Mesenchymal stem cell (in vitro differentiated cells and primary cell): ENCODE data around the gene P4HTM.

Experiments
- DNase-seq: peaks from one replicate; pipeline ENCODE4 v3.0.0-alpha.2; 2013
- H2AFZ ChIP-seq: one replicate; pipeline ENCODE4 v1.6.1; 2013; ENCODE audit warnings: low read depth, mild to moderate bottlenecking, control low read depth, inconsistent platforms, low read length, moderate library complexity
- H2AK5ac ChIP-seq: 2 replicates; pipeline ENCODE4 v1.6.1; 2013; ENCODE audit warnings: low read length, moderate library complexity, mild to moderate bottlenecking, inconsistent platforms; ENCODE audit not compliant: severe bottlenecking
- H2BK120ac ChIP-seq: one replicate; pipeline ENCODE4 v1.6.1; 2013; ENCODE audit warnings: low read depth, mild to moderate bottlenecking, inconsistent platforms, low read length, moderate library complexity
- H2BK12ac ChIP-seq, 2 experiments: one replicate each; pipeline ENCODE4 v1.6.1; 2013; ENCODE audit warnings: inconsistent platforms in 2 of 2, low read length in 2 of 2, mild to moderate bottlenecking in 2 of 2, moderate library complexity in 2 of 2, control low read depth in 1 of 2
- H2BK15ac ChIP-seq: one replicate; pipeline ENCODE4 v1.6.1; 2013; ENCODE audit warnings: mild to moderate bottlenecking, low read depth, inconsistent platforms; ENCODE audit not compliant: poor library complexity, severe bottlenecking
- H2BK5ac ChIP-seq: 2 replicates; pipeline ENCODE4 v1.6.1; 2013; ENCODE audit warnings: low read depth, mild to moderate bottlenecking, low read length, control low read depth, inconsistent platforms; ENCODE audit not compliant: poor library complexity, severe bottlenecking
- H3K14ac ChIP-seq, 2 experiments: one replicate each; pipeline ENCODE4 v1.6.1; 2013; ENCODE audit warnings: inconsistent platforms in 2 of 2, low read length in 2 of 2, control low read depth in 1 of 2, mild to moderate bottlenecking in 1 of 2, moderate library complexity in 1 of 2
- H3K18ac ChIP-seq, 2 experiments: one replicate each; pipeline ENCODE4 v1.6.1; 2013; ENCODE audit warnings: inconsistent platforms in 2 of 2, low read length in 2 of 2, control low read depth in 1 of 2, low read depth in 1 of 2, mild to moderate bottlenecking in 1 of 2
- H3K23ac ChIP-seq, 2 experiments: one replicate each; pipeline ENCODE4 v1.6.1; 2013; ENCODE audit warnings: inconsistent platforms in 2 of 2, low read length in 2 of 2, mild to moderate bottlenecking in 2 of 2, moderate library complexity in 2 of 2, control low read depth in 1 of 2
- H3K27ac ChIP-seq: 2 replicates; pipeline ENCODE4 v1.5.1; 2013; ENCODE audit warnings: mild to moderate bottlenecking, moderate library complexity, low read length, control low read depth, inconsistent platforms; ENCODE audit not compliant: poor library complexity, severe bottlenecking
- H3K27me3 ChIP-seq, 2 experiments: 2 replicates each; pipeline versions ENCODE4 v1.6.1 to v1.7.0; 2013; ENCODE audit warnings: low read length in 2 of 2, mild to moderate bottlenecking in 2 of 2, moderate library complexity in 2 of 2, control low read depth in 1 of 2, inconsistent platforms in 1 of 2; ENCODE audit not compliant: control insufficient read depth in 1 of 2, insufficient read depth in 1 of 2
- H3K36me3 ChIP-seq, 2 experiments: 2 replicates each; pipeline versions ENCODE4 v1.6.1 to v1.7.0; 2013; ENCODE audit warnings: low read length in 2 of 2, control low read depth in 1 of 2, inconsistent platforms in 1 of 2, low read depth in 1 of 2, mild to moderate bottlenecking in 1 of 2; ENCODE audit not compliant: insufficient read depth in 2 of 2, control insufficient read depth in 1 of 2
- H3K4ac ChIP-seq, 2 experiments: one replicate each; pipeline ENCODE4 v1.6.1; 2013; ENCODE audit warnings: inconsistent platforms in 2 of 2, low read length in 2 of 2, mild to moderate bottlenecking in 2 of 2, moderate library complexity in 2 of 2, control low read depth in 1 of 2, low read depth in 1 of 2
- H3K4me1 ChIP-seq: 2 replicates; pipeline ENCODE4 v1.6.1; 2013; ENCODE audit warnings: low read depth, low read length, control low read depth; ENCODE audit not compliant: control insufficient read depth, insufficient read depth
- H3K4me2 ChIP-seq: 2 replicates; pipeline ENCODE4 v1.6.1; 2013; ENCODE audit warnings: low read length, mild to moderate bottlenecking, inconsistent platforms; ENCODE audit not compliant: poor library complexity, severe bottlenecking
- H3K4me3 ChIP-seq, 2 experiments: 2 replicates each; pipeline versions ENCODE4 v1.5.1 to v1.7.0; 2013; ENCODE audit warnings: low read length in 2 of 2, mild to moderate bottlenecking in 2 of 2, control low read depth in 1 of 2, low read depth in 1 of 2; ENCODE audit not compliant: insufficient read depth in 1 of 2
- H3K79me1 ChIP-seq: replicated peaks from 2 replicates; pipeline ENCODE4 v1.6.1; 2013; ENCODE audit warnings: mild to moderate bottlenecking, control low read depth, low read length, inconsistent platforms; ENCODE audit not compliant: poor library complexity, severe bottlenecking
- H3K9ac ChIP-seq: 2 replicates; pipeline ENCODE4 v1.7.0; 2013; ENCODE audit warnings: mild to moderate bottlenecking, low read length, moderate library complexity
- H3K9me3 ChIP-seq: 2 replicates; pipeline ENCODE4 v1.7.0; 2013; ENCODE audit warnings: mild to moderate bottlenecking, low read length; ENCODE audit not compliant: control insufficient read depth
- H4K8ac ChIP-seq: one replicate; pipeline ENCODE4 v1.6.1; 2013; ENCODE audit warnings: inconsistent platforms, mild to moderate bottlenecking, low read length, moderate library complexity
- H4K91ac ChIP-seq: one replicate; pipeline ENCODE4 v1.6.1; 2013; ENCODE audit warnings: mild to moderate bottlenecking, low read length, inconsistent platforms
- WGBS: methylation state at CpG from one replicate; pipeline ENCODE4 v1.1.7; 2013; ENCODE audit warnings: mixed read lengths; 5-methylcytosine and 5-hydroxymethylcytosine counted together

The P4HTM gene

DNA sequence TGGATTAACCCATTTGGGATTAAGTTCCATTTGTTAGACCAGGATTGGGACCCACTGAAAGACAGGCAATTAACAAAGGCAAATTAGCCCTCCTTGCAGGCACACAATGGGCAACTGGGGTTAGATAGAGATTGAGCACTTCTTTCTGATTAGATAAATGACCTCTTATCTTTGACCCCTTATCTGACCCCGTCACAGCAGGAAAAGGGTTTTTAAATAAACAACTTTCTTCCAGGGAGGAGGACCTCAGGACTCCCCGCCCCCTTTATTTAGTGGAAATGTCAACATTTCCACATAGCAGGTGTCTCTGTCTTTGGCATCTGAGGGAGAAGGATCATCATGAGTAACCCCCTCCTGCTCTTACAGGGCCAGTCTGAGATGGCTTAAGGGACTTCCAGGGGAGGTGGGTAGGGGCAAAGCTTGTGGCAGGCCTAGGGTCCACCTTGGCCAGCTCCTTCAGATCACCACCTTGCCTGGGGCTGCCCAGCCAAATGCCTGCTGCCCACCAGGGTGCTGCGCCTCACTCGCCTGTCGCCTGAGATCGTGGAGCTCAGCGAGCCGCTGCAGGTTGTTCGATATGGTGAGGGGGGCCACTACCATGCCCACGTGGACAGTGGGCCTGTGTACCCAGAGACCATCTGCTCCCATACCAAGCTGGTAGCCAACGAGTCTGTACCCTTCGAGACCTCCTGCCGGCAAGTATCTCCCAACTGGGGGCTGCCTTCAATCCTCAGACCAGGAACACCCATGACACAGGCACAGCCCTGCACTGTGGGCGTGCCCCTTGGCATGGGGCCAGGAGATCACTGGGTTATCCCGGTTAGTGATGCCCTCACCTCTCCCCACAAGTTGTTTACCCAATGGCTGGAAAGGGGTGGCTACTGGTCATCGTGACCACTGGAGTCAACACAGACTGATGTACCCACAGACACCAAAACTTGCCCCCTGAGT is 14.6 kb downstream of the P4HTM start:
- Histone ChIP-seq H3K4ac (no peak overlapping the region), H3K27ac (no peak overlapping the region), H3K4me1 (peaks cover 18% of the 10 kb centered on the region), H3K27me3 (no peaks in the 10 kb centered on the region), H3K36me3 (peaks cover 4 to 10% of the 10 kb centered on the region in 2 experiments), H4K8ac (no peak overlapping the region), H2AFZ (no peak overlapping the region), H2BK5ac (no peak overlapping the region), H3K23ac (no peak overlapping the region), H4K91ac (peak overlapping the region; percentile 2), H3K9ac (no peak overlapping the region), H2BK120ac (no peak overlapping the region), H2BK12ac (no peak overlapping the region), H2BK15ac (no peak overlapping the region), H3K9me3 (no peaks in the 10 kb centered on the region), H3K79me1 (peaks cover 6% of the 10 kb centered on the region), H3K4me2 (no peak overlapping the region), H3K14ac (no peak overlapping the region), H3K4me3 (no peak overlapping the region), H2AK5ac (no peak overlapping the region), H3K18ac (no peak overlapping the region)
- no peak for DNase-seq
- WGBS = 96% methylated on average over 14 of the region's 16 CpGs

DNA sequence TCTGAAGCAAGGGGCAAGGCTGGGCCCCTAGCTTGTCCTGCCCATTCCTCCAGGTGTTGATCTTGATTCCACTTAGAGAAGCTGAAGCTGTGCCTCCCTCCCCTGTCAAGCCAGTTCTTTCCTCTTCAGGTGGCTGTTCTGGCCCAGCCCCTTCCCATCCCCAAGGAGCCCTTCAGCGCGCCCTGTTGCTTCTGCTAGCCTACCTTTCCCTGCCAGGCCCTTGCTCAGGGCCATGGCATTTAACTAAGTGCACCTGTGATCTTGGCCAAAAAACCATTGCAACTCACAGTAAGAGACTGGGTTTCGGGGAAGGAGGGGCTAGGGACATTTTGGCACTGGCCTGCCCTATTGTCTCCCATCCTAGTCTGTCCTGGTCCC is 15.3 kb downstream of the P4HTM start:
- Histone ChIP-seq H3K4me2 (no peak overlapping the region), H3K27me3 (no peaks in the 10 kb centered on the region)

DNA sequence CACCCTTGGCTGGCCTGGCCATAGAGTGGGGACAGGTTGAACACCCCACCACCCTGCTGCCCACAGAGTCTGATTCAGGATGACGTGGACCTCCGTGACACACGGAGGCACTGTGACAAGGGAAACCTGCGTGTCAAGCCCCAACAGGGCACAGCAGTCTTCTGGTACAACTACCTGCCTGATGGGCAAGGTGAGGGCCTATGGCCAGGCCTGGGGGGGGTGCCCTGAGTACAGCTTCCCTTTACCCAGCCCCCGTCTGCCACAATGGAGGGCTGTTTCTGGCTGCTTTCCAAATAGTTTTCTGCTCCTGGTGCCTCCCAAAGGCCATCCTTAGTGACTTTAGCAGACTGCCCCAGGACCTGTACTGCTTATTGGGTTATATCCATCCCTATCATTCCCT is 16.0 kb downstream of the P4HTM start:
- Histone ChIP-seq H3K4me2 (peak overlapping the region; percentile 86), H2AK5ac (peak overlapping the region; percentile 92), H3K27ac (peak overlapping the region; percentile 11), H3K9ac (peak overlapping the region; percentile 96), H3K4me3 (peak overlapping the region; percentile 60 to 87), H3K36me3 (peaks cover 4 to 13% of the 10 kb centered on the region in 2 experiments), H3K79me1 (peaks cover 6% of the 10 kb centered on the region), H4K91ac (peak overlapping the region; percentile 94), H3K18ac (peak overlapping the region; percentile 68 to 89), H2BK15ac (peak overlapping the region; percentile 1), H3K14ac (peak overlapping the region in 1 of 2 experiments; percentile 61), H2BK120ac (no peak overlapping the region), H2AFZ (no peak overlapping the region), H3K27me3 (no peaks in the 10 kb centered on the region), H2BK12ac (peak overlapping the region in 1 of 2 experiments; percentile 64), H4K8ac (peak overlapping the region; percentile 96), H3K4me1 (peaks cover 17% of the 10 kb centered on the region), H2BK5ac (no peak overlapping the region), H3K23ac (no peak overlapping the region), H3K4ac (peak overlapping the region; percentile 89 to 95), H3K9me3 (no peaks in the 10 kb centered on the region)
- WGBS = 96% methylated on average over 5 of the region's 5 CpGs
- no peak for DNase-seq

More for the DNA sequence above, 15.3 kb downstream of the P4HTM start:
- no peak overlapping the region for H3K18ac ChIP-seq
- 95% methylated on average over 3 of the region's 3 CpGs for WGBS
- H2BK5ac ChIP-seq = no peak overlapping the region
- peaks cover 4 to 13% of the 10 kb centered on the region in 2 experiments for H3K36me3 ChIP-seq
- no peak overlapping the region for H3K9ac ChIP-seq
- H3K27ac ChIP-seq = no peak overlapping the region
- H2AFZ ChIP-seq = no peak overlapping the region
- peaks cover 19% of the 10 kb centered on the region for H3K4me1 ChIP-seq
- no peak overlapping the region for H2BK12ac ChIP-seq
- H2BK15ac ChIP-seq = no peak overlapping the region
- no peak overlapping the region for H4K8ac ChIP-seq
- DNase-seq = no peak
- no peak overlapping the region for H3K4me3 ChIP-seq
- no peaks in the 10 kb centered on the region for H3K9me3 ChIP-seq
- no peak overlapping the region for H3K23ac ChIP-seq
- H2BK120ac ChIP-seq = no peak overlapping the region
- peaks cover 6% of the 10 kb centered on the region for H3K79me1 ChIP-seq
- H2AK5ac ChIP-seq = no peak overlapping the region
- no peak overlapping the region for H3K14ac ChIP-seq
- no peak overlapping the region for H4K91ac ChIP-seq
- H3K4ac ChIP-seq = no peak overlapping the region

DNA sequence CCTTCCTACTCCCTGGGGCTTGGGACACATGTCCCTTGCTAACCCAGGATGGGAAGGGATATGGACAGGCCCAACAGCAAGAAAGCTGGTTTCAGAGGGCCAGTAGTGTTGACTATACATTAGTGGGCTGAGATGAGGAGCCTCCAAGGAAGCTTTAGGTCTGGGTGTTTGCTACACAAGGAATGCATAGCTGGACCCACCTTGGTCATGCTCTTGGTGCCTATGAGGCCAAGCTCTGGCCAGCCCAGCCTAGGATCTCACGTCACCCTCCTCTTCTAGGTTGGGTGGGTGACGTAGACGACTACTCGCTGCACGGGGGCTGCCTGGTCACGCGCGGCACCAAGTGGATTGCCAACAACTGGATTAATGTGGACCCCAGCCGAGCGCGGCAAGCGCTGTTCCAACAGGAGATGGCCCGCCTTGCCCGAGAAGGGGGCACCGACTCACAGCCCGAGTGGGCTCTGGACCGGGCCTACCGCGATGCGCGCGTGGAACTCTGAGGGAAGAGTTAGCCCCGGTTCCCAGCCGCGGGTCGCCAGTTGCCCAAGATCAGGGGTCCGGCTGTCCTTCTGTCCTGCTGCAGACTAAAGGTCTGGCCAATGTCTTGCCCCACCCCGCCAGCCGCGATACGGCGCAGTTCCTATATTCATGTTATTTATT is 16.5 kb downstream of the P4HTM start:
- Histone ChIP-seq H3K4me1 (peaks cover 17% of the 10 kb centered on the region), H3K4me3 (peak overlapping the region; percentile 60 to 87), H2BK5ac (peak overlapping the region; percentile 14), H4K91ac (peak overlapping the region; percentile 94), H3K27ac (peak overlapping the region; percentile 55), H2AK5ac (peak overlapping the region; percentile 92), H4K8ac (peak overlapping the region; percentile 96), H3K23ac (peak overlapping the region in 1 of 2 experiments; percentile 20), H3K9me3 (no peaks in the 10 kb centered on the region), H3K27me3 (no peaks in the 10 kb centered on the region), H2BK15ac (peak overlapping the region; percentile 60), H3K14ac (peak overlapping the region in 1 of 2 experiments; percentile 68), H3K9ac (peak overlapping the region; percentile 96), H2BK12ac (peak overlapping the region in 1 of 2 experiments; percentile 64), H3K79me1 (peaks cover 6% of the 10 kb centered on the region), H3K4ac (peak overlapping the region; percentile 89 to 95), H3K18ac (peak overlapping the region; percentile 68 to 89), H2AFZ (no peak overlapping the region), H3K4me2 (peak overlapping the region; percentile 86), H3K36me3 (peaks cover 6 to 17% of the 10 kb centered on the region in 2 experiments), H2BK120ac (no peak overlapping the region)
- 6% methylated on average over 31 of the region's 32 CpGs for WGBS
- DNase-seq = peak; percentile 65
